Measurements from ENCODE around the gene SMYD4. TPM values are rescaled to one million over a fixed set of nuclear protein-coding genes. Genes with fewer than 3 reads are reported as not detected.

The SMYD4 gene
- total and polyA plus RNA-seq, 9 of the 15 experiments (the other 6 are each of a cell fraction or from before 2014, with no cell fraction given), result 1.3 to 10.2 (median 6.7) TPM

GRCh38 chr17:1735834-1736347 is 93.8 kb downstream of the SMYD4 start:
- Histone ChIP-seq H3K36me3 (ENCODE audit: control insufficient read depth, insufficient read depth, low read length) (peaks cover 16% of the 10 kb centered on the region; the same call in 1 of the 3 replicates), H3K9me1 (ENCODE audit: control insufficient read depth, insufficient read depth, low read length) (no peaks in the 10 kb centered on the region), H3K4me1 (replicated peaks in 1 of 2; ENCODE audit: control insufficient read depth in 2 of 2, insufficient read depth in 2 of 2, low read length in 2 of 2) (peaks cover 12 to 57% of the 10 kb centered on the region in 2 experiments), H3K79me2 (ENCODE audit: control insufficient read depth, insufficient read depth, low read length) (peaks cover 4% of the 10 kb centered on the region; the same call in 1 of the 3 replicates), H2AFZ (ENCODE audit: low read depth, low read length) (no peak overlapping the region), H3K9me3 (replicated peaks; ENCODE audit: control insufficient read depth, insufficient read depth, low read depth, low read length) (no peaks in the 10 kb centered on the region), H3K27me3 (ENCODE audit: control insufficient read depth in 2 of 2, insufficient read depth in 2 of 2, low read length in 2 of 2) (no peaks in the 10 kb centered on the region), H3K27ac (ENCODE audit: extremely low read depth, low read depth, low read length) (peak overlapping the region; percentile 53; the same call in 2 of the 3 replicates), H4K20me1 (replicated peaks; ENCODE audit: control insufficient read depth, insufficient read depth, low read length) (no peaks in the 10 kb centered on the region), H3K9ac (ENCODE audit: insufficient read depth in 1 of 2, low read depth in 2 of 2, low read length in 2 of 2) (0 out of 4 replicates have a peak overlapping the region, but pooled peaks of 1 of the 2 experiments have one; percentile 45), H3K4me3 (no peak overlapping the region), H3K4me2 (ENCODE audit: insufficient read depth, low read length) (no peak overlapping the region)
- 75% methylated on average over 2 of the region's 17 CpGs for WGBS (ENCODE audit: insufficient coverage, low coverage, missing lambda C conversion rate)
- in situ Hi-C loops (cut with MboI) (no loop called here), intact Hi-C loops (cut with micrococcal nuclease) (no loop called here)
- ATAC-seq (no peak), FAIRE-seq (no peak), DNase-seq (ENCODE audit: extremely low read depth in 1 of 4, low spot score in 3 of 4) (no peak)
- no TSS peak for BruUV-seq (replicated peaks)
- ChIA-PET CTCF (ENCODE audit: low intra/inter-chr PET ratio) (no interaction called here), POLR2A (interaction anchor here (1.5 to 3.6 kb wide), 2 partner anchors 9 to 19 kb away, joined by 3 to 16 read pairs; no protein-coding TSS in a partner anchor)
- no peak for TF ChIP-seq SUPT5H (IDR thresholded peaks at IDR 0.05)
- no peak for TF ChIP-seq MGA (IDR thresholded peaks at IDR 0.05)
- no peak for TF ChIP-seq ZNF274 (IDR thresholded peaks at IDR 0.05; ENCODE audit: borderline replicate concordance, low read depth, low read length)
- TF ChIP-seq NR2C2 (CRISPR knock-in tag; IDR thresholded peaks at IDR 0.05), result no peak
- no peak for TF ChIP-seq NR2C2 (tag; IDR thresholded peaks at IDR 0.05)
- TF ChIP-seq, protein P1, sequence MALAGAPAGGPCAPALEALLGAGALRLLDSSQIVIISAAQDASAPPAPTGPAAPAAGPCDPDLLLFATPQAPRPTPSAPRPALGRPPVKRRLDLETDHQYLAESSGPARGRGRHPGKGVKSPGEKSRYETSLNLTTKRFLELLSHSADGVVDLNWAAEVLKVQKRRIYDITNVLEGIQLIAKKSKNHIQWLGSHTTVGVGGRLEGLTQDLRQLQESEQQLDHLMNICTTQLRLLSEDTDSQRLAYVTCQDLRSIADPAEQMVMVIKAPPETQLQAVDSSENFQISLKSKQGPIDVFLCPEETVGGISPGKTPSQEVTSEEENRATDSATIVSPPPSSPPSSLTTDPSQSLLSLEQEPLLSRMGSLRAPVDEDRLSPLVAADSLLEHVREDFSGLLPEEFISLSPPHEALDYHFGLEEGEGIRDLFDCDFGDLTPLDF (CRISPR knock-in tag; IDR thresholded peaks at IDR 0.05), result no peak
- TF ChIP-seq CEBPG (CRISPR knock-in tag; IDR thresholded peaks at IDR 0.05), result no peak
- TF ChIP-seq CEBPG (tag; conservative IDR thresholded peaks at IDR 0.05 in 1 of 2, IDR thresholded peaks at IDR 0.05 in 1 of 2), result no peak

Measured in K562 (cell line).